ENCODE results near the gene DDX46. TPM values are rescaled to one million over a fixed set of nuclear protein-coding genes. Genes with fewer than 3 reads are reported as not detected.
"Not testable (repeated sequence)": the region's sequence is repeated elsewhere in the genome, so short reads cannot be mapped to it uniquely, and the experiment has no call there.

The DDX46 gene
- total RNA-seq, 1 experiment from 2014 or later = 99.3 TPM

GRCh38 chr5:134837530-134838181, 79.1 kb downstream of the DDX46 start:
- no peak for ATAC-seq

GRCh38 chr5:134838361-134838760, 79.8 kb downstream of the DDX46 start:
- CTCF ChIA-PET; ATAC-seq; H3K27me3 ChIP-seq (ENCODE audit: insufficient read depth, low read length); H3K4me1 ChIP-seq (ENCODE audit: control insufficient read depth in 1 of 2, insufficient read depth in 2 of 2, low read length in 2 of 2); DNase-seq (ENCODE audit: low read depth, low spot score); H3K9me3 ChIP-seq (ENCODE audit: control insufficient read depth in 1 of 2, insufficient read depth in 1 of 2, low read depth in 1 of 2, low read length in 2 of 2); H3K27ac ChIP-seq (ENCODE audit: low read depth, low read length); RAD21 ChIA-PET (ENCODE audit: low non-redundant PET in 1 of 2, low total read pairs in 2 of 2, uncharacterized antibody in 2 of 2, unreplicated experiment in 2 of 2); H4K20me1 ChIP-seq (ENCODE audit: insufficient read depth); POLR2A ChIA-PET; BruUV-seq (replicated peaks); H2AFZ ChIP-seq (ENCODE audit: low read depth, low read length, poor library complexity, severe bottlenecking); H3K4me3 ChIP-seq (replicated peaks in 1 of 2; ENCODE audit: low read depth in 1 of 2, low read length in 2 of 2); H3K9ac ChIP-seq (ENCODE audit: low read length); H3K4me2 ChIP-seq (ENCODE audit: low read length); intact Hi-C loops (cut with micrococcal nuclease); H3K79me2 ChIP-seq (ENCODE audit: insufficient read depth, low read length); H3K9me2 ChIP-seq (ENCODE audit: insufficient read depth): not testable (repeated sequence)
- peaks cover 11 to 30% of the 10 kb centered on the region in 2 experiments for H3K36me3 ChIP-seq (ENCODE audit: control insufficient read depth in 1 of 2, insufficient read depth in 2 of 2, low read length in 2 of 2)

More at GRCh38 chr5:134837530-134838181, 79.1 kb downstream of the DDX46 start:
- H3K36me3 ChIP-seq (ENCODE audit: control insufficient read depth in 1 of 2, insufficient read depth in 2 of 2, low read length in 2 of 2) = peaks cover 11 to 34% of the 10 kb centered on the region in 2 experiments
- no peaks in the 10 kb centered on the region for H3K9me2 ChIP-seq (ENCODE audit: insufficient read depth)
- H3K27ac ChIP-seq (ENCODE audit: low read depth, low read length) = no peak overlapping the region
- no peaks in the 10 kb centered on the region for H3K27me3 ChIP-seq (ENCODE audit: insufficient read depth, low read length)
- H3K4me1 ChIP-seq (ENCODE audit: control insufficient read depth in 1 of 2, insufficient read depth in 2 of 2, low read length in 2 of 2) = no peaks in the 10 kb centered on the region; a peak in 1 of 4 replicates
- H3K4me2 ChIP-seq (ENCODE audit: low read length) = no peak overlapping the region
- no peaks in the 10 kb centered on the region for H4K20me1 ChIP-seq (ENCODE audit: insufficient read depth)
- no peak overlapping the region for H2AFZ ChIP-seq (ENCODE audit: low read depth, low read length, poor library complexity, severe bottlenecking)
- RAD21 ChIA-PET (ENCODE audit: low non-redundant PET in 1 of 2, low total read pairs in 2 of 2, uncharacterized antibody in 2 of 2, unreplicated experiment in 2 of 2) = no interaction called here
- H3K4me3 ChIP-seq (replicated peaks in 1 of 2; ENCODE audit: low read depth in 1 of 2, low read length in 2 of 2) = no peak overlapping the region
- TF ChIP-seq JUND (IDR thresholded peaks at IDR 0.05) = no peak
- TF ChIP-seq EZH2phosphoT487 (IDR thresholded peaks at IDR 0.05; ENCODE audit: borderline replicate concordance) = no peak
- no peak for TF ChIP-seq POLR2AphosphoS5 (IDR thresholded peaks at IDR 0.05; ENCODE audit: low read depth, low read length)
- TF ChIP-seq POLR2A (IDR thresholded peaks at IDR 0.05; ENCODE audit: borderline replicate concordance, extremely low read depth, insufficient read depth, insufficient read length) = no peak
- no peak overlapping the region for H3K9ac ChIP-seq (ENCODE audit: low read length)
- H3K9me3 ChIP-seq (ENCODE audit: control insufficient read depth in 1 of 2, insufficient read depth in 1 of 2, low read depth in 1 of 2, low read length in 2 of 2) = no peaks in the 10 kb centered on the region
- no peak for DNase-seq (ENCODE audit: low read depth, low spot score)
- CTCF ChIA-PET = no interaction called here
- H3K79me2 ChIP-seq (ENCODE audit: insufficient read depth, low read length) = no peaks in the 10 kb centered on the region
- no TSS peak for BruUV-seq (replicated peaks)
- POLR2A ChIA-PET = no interaction called here
- intact Hi-C loops (cut with micrococcal nuclease) = no loop called here

Measured in HCT116 (cell line).